Small intestine (tissue), 7 donors: ENCODE data around the gene ELAVL1. TPM values are rescaled to one million over a fixed set of nuclear protein-coding genes. Genes with fewer than 3 reads are reported as not detected.
"Not testable (repeated sequence)": the region's sequence is repeated elsewhere in the genome, so short reads cannot be mapped to it uniquely, and the experiment has no call there.

Experiments
- DNase-seq, 2 donors: peaks; one replicate each; pipeline versions ENCODE4 v3.0.0 to v3.0.0-alpha.2; 2013
- FAIRE-seq: peaks from 2 replicates; lab custom pipeline; 2012; peaks lifted over from hg19 to GRCh38; lab: Jason Lieb, UNC
- H3K27ac ChIP-seq, 3 donors: one replicate each; pipeline ENCODE4 v1.5.1; 2013; ENCODE audit warnings: low read length in 2 of 3, mild to moderate bottlenecking in 2 of 3, control low read depth in 1 of 3, inconsistent platforms in 1 of 3, low read depth in 1 of 3, moderate library complexity in 1 of 3
- H3K27me3 ChIP-seq, 3 donors: one replicate each; pipeline ENCODE4 v1.6.1; 2013; ENCODE audit warnings: low read length in 3 of 3, inconsistent platforms in 1 of 3; ENCODE audit not compliant: control insufficient read depth in 3 of 3, insufficient read depth in 3 of 3
- H3K36me3 ChIP-seq, 3 donors: one replicate each; pipeline ENCODE4 v1.6.1; 2013; ENCODE audit warnings: low read length in 3 of 3, inconsistent platforms in 1 of 3, low read depth in 1 of 3, mild to moderate bottlenecking in 1 of 3, moderate library complexity in 1 of 3; ENCODE audit not compliant: control insufficient read depth in 3 of 3, insufficient read depth in 2 of 3
- H3K4me1 ChIP-seq, 3 donors: one replicate each; pipeline ENCODE4 v1.6.1; 2013; ENCODE audit warnings: low read length in 2 of 3, inconsistent platforms in 1 of 3, low read depth in 1 of 3, mild to moderate bottlenecking in 1 of 3, moderate library complexity in 1 of 3; ENCODE audit not compliant: control insufficient read depth in 3 of 3, insufficient read depth in 2 of 3
- H3K4me3 ChIP-seq, 3 donors: one replicate each; pipeline ENCODE4 v1.5.1; 2013; ENCODE audit warnings: low read length in 3 of 3, control low read depth in 1 of 3, inconsistent platforms in 1 of 3, low read depth in 1 of 3, mild to moderate bottlenecking in 1 of 3, moderate library complexity in 1 of 3
- H3K9me3 ChIP-seq, 2 donors: one replicate each; pipeline ENCODE4 v1.6.1; 2013; ENCODE audit warnings: low read depth in 1 of 2, low read length in 1 of 2; ENCODE audit not compliant: control insufficient read depth in 2 of 2, insufficient read depth in 1 of 2
- WGBS, 3 donors: extraction: QIAGEN DNeasy Blood & Tissue Kit; methylation state at CpG; one replicate each; pipeline ENCODE4 v1.1.7; 2013; 5-methylcytosine and 5-hydroxymethylcytosine counted together
- polyA plus RNA-seq, 4 donors: library from polyadenylated mRNA; stranded (reverse) in 3 of 4; unstranded in 1 of 4; fragments of 200-250 nt in 3 of 4; fragments of 120-200 nt in 1 of 4; gene quantifications; one replicate each; pipeline versions ENCODE4 v1.2.1 to v1.2.3, GENCODE V29; 2013
- donor health status: healthy with polysubstance abuse.
- donor health status: control.
- donor health status: control.
- donor health status: Bipolar disorder and iron deficiency.
- donor health status: healthy.

ELAVL1 gene
- polyA plus RNA-seq, 4 donors = 14.6 to 51.1 (median 26.4) TPM

- Histone ChIP-seq H3K27me3 (no peaks in the 10 kb centered on the region), H3K9me3 (peaks cover 0 to under 1% of the 10 kb centered on the region in 2 donors), H3K36me3 (peaks cover 0 to 15% (median 0%) of the 10 kb centered on the region in 3 donors), H3K27ac (no peak overlapping the region), H3K4me1 (peaks cover 0 to 20% (median 0%) of the 10 kb centered on the region in 3 donors), H3K4me3 (no peak overlapping the region)
- DNase-seq = no peak
- no peak for FAIRE-seq
- 85 to 87% (median 86%) methylated on average over 10 of the region's 10 CpGs for WGBS, 3 donors
These were observed 38.6 kb upstream of the ELAVL1 start for GRCh38 chr19:8044018-8044417.

DNA sequence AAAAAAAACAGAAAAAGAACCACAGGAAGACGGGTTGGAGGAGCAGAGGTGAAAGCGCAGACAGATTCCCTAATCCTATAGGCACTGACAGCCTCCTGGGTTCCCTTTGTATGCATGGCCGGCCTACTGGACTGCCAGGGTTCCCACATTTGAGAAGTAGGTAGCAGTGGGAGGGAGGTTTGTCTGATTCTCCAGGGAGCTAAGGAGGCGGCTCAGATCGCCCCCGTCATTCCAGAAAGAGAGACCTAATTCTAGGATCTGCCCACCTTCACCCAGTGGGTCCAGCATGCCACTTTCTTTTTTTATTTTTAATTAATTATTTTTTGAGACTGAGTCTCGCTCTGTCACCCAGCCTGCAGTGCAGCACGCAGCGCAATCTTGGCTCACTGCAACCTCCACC lies 37.5 kb upstream of the ELAVL1 start:
- Histone ChIP-seq H3K27me3 (no peaks in the 10 kb centered on the region), H3K4me1 (peaks cover 0 to 24% (median 0%) of the 10 kb centered on the region in 3 donors), H3K36me3 (peaks cover 0 to 23% (median 0%) of the 10 kb centered on the region in 3 donors), H3K27ac (no peak overlapping the region), H3K9me3 (peaks cover 0 to 9% of the 10 kb centered on the region in 2 donors), H3K4me3 (no peak overlapping the region)
- 93 to 96% (median 96%) methylated on average over 9 of the region's 9 CpGs for WGBS, 3 donors
- DNase-seq (no peak), FAIRE-seq (no peak)

DNA sequence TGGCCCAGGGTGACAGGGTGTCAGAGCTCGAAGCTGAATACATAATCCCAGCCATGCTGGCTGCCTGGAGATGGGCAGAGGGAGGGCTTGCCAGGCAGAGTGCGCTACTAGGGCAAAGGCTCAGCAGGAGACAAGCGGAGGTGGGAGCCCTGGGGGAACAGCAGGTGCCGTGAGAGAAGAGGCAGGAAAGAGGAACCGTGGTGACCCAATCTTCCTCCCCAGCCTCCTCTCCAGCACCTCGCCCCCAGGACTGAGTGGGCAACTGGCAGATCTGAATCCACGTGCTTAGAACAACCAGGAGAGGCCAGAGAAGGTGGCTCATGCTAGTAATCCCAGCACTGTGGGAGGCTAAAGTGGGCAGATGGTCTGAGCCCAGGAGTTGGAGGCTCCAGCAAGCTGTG lies 36.1 kb upstream of the ELAVL1 start:
- 40 to 53% (median 46%) methylated on average over 7 of the region's 7 CpGs for WGBS, 3 donors

DNA sequence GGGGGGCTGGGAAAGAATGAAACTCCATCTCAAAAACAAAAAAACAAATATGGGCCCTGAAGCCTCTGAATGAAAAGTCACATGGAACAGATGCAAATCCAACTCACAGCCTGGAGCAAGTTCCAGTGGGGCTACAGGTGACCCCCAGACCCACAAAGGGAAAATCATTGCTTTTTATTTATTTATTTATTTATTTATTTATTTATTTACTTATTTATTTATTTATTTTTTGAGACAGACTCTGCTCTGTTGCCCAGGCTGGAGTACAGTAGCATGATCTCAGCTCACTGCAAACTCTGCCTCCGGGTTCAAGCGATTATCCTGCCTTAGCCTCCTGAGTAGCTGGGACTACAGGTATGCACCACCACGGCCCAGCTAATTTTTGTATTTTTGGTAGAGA lies 33.8 kb upstream of the ELAVL1 start:
- Histone ChIP-seq H3K36me3 (peaks cover 0 to 19% (median 0%) of the 10 kb centered on the region in 3 donors), H3K9me3 (peaks cover 0 to 9% of the 10 kb centered on the region in 2 donors), H3K4me3 (no peak overlapping the region), H3K27ac (no peak overlapping the region), H3K27me3 (no peaks in the 10 kb centered on the region), H3K4me1 (peaks cover 0 to 21% (median 0%) of the 10 kb centered on the region in 3 donors)
- 95 to 97% (median 96%) methylated on average over 3 of the region's 3 CpGs for WGBS, 3 donors
- no peak for DNase-seq
- no peak for FAIRE-seq

More for the DNA sequence above, 36.1 kb upstream of the ELAVL1 start:
- Histone ChIP-seq H3K4me1 (peaks cover 0 to 24% (median 0%) of the 10 kb centered on the region in 3 donors), H3K27ac (no peak overlapping the region), H3K9me3 (peaks cover 0 to 9% of the 10 kb centered on the region in 2 donors), H3K27me3 (no peaks in the 10 kb centered on the region), H3K36me3 (peaks cover 0 to 27% (median 0%) of the 10 kb centered on the region in 3 donors), H3K4me3 (no peak overlapping the region)
- DNase-seq = no peak
- FAIRE-seq = no peak

DNA sequence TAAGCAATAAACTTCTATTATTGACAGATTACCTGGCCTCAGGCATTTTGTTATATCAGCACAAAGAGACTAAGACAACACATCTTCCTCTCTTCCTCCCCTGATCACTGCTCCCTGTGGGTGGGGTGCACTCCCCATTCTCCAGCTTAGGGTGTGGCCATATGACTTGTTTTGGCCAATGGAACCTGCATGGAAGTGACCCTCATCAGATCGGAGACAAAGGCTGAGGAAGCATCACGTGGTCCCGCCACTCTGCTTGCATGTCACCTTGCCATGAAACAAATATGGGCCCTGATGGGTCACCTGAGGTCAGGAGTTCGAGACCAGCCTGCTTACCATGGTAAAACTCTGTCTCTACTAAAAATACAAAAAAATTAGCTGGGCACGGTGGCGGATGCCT lies 33.4 kb upstream of the ELAVL1 start:
- DNase-seq (no peak), FAIRE-seq (no peak)
- peaks cover 0 to 24% (median 0%) of the 10 kb centered on the region in 3 donors for H3K4me1 ChIP-seq
- H3K4me3 ChIP-seq = no peak overlapping the region
- 72 to 84% (median 79%) methylated on average over 6 of the region's 6 CpGs for WGBS, 3 donors
- H3K27me3 ChIP-seq = no peaks in the 10 kb centered on the region
- H3K36me3 ChIP-seq = peaks cover 0 to 15% (median 0%) of the 10 kb centered on the region in 3 donors
- H3K27ac ChIP-seq = no peak overlapping the region
- peaks cover 0 to 12% of the 10 kb centered on the region in 2 donors for H3K9me3 ChIP-seq

DNA sequence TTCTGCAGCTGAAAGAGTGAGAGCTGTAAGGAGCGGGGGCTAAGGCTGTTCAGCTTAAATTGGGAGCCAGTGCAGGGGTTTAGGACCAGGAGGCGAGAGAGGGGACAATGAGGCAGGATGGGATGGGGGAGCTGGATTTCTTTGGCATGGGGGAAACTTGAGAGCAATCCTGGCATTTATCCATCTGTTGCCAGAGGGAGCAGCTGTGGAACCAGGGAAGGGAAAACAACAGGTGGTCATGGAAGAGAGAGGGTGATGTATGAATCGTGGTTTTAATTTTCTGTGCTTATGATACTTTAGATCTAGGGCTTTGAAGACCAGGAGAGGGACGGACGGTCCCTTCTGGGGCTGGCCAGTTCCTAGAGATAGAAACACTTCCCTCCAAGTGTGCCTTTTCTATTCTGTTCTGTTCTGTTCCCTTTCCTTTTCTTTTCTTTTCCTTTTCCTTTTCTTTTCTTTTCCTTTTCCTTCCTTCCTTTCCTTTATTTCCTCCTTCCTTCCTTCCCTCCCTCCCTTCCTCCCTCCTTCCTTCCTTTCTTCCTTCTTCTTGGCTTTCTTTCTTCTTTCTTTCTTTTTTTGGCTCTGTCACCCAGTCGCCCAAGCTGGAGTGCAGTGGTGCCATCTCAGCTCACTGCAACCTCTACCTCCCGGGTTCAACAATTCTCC lies 31.1 kb upstream of the ELAVL1 start:
- Histone ChIP-seq H3K27me3 (no peaks in the 10 kb centered on the region), H3K27ac (peak overlapping the region in 1 of 3 donors; percentile 50), H3K4me3 (no peak overlapping the region), H3K4me1 (peaks cover 0 to 40% (median 0%) of the 10 kb centered on the region in 3 donors), H3K36me3 (peaks cover 0 to 12% (median 0%) of the 10 kb centered on the region in 3 donors), H3K9me3 (peaks cover 0 to 12% of the 10 kb centered on the region in 2 donors)
- no peak for FAIRE-seq
- WGBS, 3 donors = 35 to 60% (median 51%) methylated on average over 7 of the region's 7 CpGs
- no peak for DNase-seq

DNA sequence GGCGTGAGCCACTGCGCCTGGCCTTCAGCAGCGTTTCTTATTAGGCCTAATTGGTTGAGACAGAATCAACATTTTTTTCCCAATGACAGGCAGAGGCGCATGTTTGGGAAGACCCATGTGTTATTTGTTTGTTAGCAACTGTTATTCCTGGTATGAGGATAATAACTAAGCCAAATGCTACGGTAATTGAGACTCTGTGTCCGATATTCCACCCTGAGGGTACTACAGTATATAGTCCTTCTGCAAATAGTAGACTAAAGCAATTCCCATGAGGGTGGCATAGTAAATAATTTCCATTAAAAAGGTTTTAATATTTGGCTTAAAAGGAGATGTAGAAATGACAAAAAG lies 28.7 kb upstream of the ELAVL1 start:
- WGBS, 3 donors = 84 to 92% (median 85%) methylated on average over 6 of the region's 6 CpGs
- peak overlapping the region in 2 of 3 donors; percentile 50 to 89 for H3K27ac ChIP-seq
- no peak for FAIRE-seq

GRCh38 chr19:8033287-8034177 lies 28.1 kb upstream of the ELAVL1 start:
- DNase-seq = peak; percentile 83 to 88
- H3K27me3 ChIP-seq, H3K36me3 ChIP-seq, H3K4me3 ChIP-seq, FAIRE-seq: not testable (repeated sequence)
- Histone ChIP-seq H3K9me3 (peaks cover 0 to 10% of the 10 kb centered on the region in 2 donors), H3K27ac (peak overlapping the region; percentile 22 to 89 (median 53)), H3K4me1 (peaks cover 4 to 57% (median 4%) of the 10 kb centered on the region in 3 donors)
- 26 to 54% (median 44%) methylated on average over 21 to 22 of the region's 22 CpGs for WGBS, 3 donors

More for the DNA sequence above, 28.7 kb upstream of the ELAVL1 start:
- H3K4me1 ChIP-seq = peaks cover 3 to 51% (median 4%) of the 10 kb centered on the region in 3 donors
- DNase-seq = no peak
- H3K9me3 ChIP-seq = peaks cover 0 to 15% of the 10 kb centered on the region in 2 donors
- H3K4me3 ChIP-seq = no peak overlapping the region
- peaks cover 0 to 12% (median 0%) of the 10 kb centered on the region in 3 donors for H3K36me3 ChIP-seq
- H3K27me3 ChIP-seq = no peaks in the 10 kb centered on the region
